UCSD-AML1 (cell line): ENCODE results near the gene STAP2.
"Not testable (repeated sequence)": the region's sequence is repeated elsewhere in the genome, so short reads cannot be mapped to it uniquely, and the experiment has no call there.

ENCODE experiments used
- DNase-seq: peaks from one replicate; lab custom pipeline; 2025; ENCODE audit not compliant: unreplicated experiment; lab: John Stamatoyannopoulos, UW

STAP2 gene

GRCh38 chr19:4300589-4300988 lies 38.0 kb downstream of the STAP2 start:
- DNase-seq, result no peak

GRCh38 chr19:4298810-4299550 lies 39.6 kb downstream of the STAP2 start:
- DNase-seq, result no peak

GRCh38 chr19:4297901-4298809 lies 40.5 kb downstream of the STAP2 start:
- no peak for DNase-seq

- no peak for DNase-seq
Measured at GRCh38 chr19:4295972-4296771, 42.5 kb downstream of the STAP2 start.

GRCh38 chr19:4294389-4294788 lies 44.2 kb downstream of the STAP2 start:
- no peak for DNase-seq

GRCh38 chr19:4292515-4292914 lies 46.1 kb downstream of the STAP2 start:
- DNase-seq, result no peak

- DNase-seq, result no peak
Measured at GRCh38 chr19:4291184-4291732, 47.4 kb downstream of the STAP2 start.

GRCh38 chr19:4288091-4288777 lies 50.4 kb downstream of the STAP2 start:
- DNase-seq, result no peak

GRCh38 chr19:4286141-4286540 lies 52.5 kb downstream of the STAP2 start:
- DNase-seq, result not testable (repeated sequence)

- DNase-seq, result no peak
Measured at GRCh38 chr19:4284974-4285373, 53.7 kb downstream of the STAP2 start.

- no peak for DNase-seq
Measured at GRCh38 chr19:4284176-4284958, 54.3 kb downstream of the STAP2 start.

- DNase-seq, result no peak
Measured at GRCh38 chr19:4279530-4280422, 58.9 kb downstream of the STAP2 start.

- no peak for DNase-seq
Measured at GRCh38 chr19:4279267-4279529, 59.4 kb downstream of the STAP2 start.

GRCh38 chr19:4278419-4279266 lies 60.0 kb downstream of the STAP2 start, which contains the start of gene SHD:
Gene SHD (plus strand): TSS chr19:4279266. CDS start chr19:4280064, 798 bp downstream.
- no peak for DNase-seq

GRCh38 chr19:4278010-4278409 lies 60.6 kb downstream of the STAP2 start:
- DNase-seq, result no peak

- no peak for DNase-seq
Measured at GRCh38 chr19:4277191-4277696, 61.4 kb downstream of the STAP2 start.

GRCh38 chr19:4274321-4274686 lies 64.3 kb downstream of the STAP2 start:
- DNase-seq, result not testable (repeated sequence)
